ENCODE data around the gene INTS1.

Gene INTS1

GRCh38 chr7:1457059-1457948, 46.9 kb downstream of the INTS1 start:
- H3K9me3 ChIP-seq (ENCODE audit: control insufficient read depth, low read length): no peaks in the 10 kb centered on the region
- no peaks in the 10 kb centered on the region for H3K36me3 ChIP-seq (ENCODE audit: control insufficient read depth, insufficient read depth, low read length)
- no peaks in the 10 kb centered on the region for H3K27me3 ChIP-seq (replicated peaks; ENCODE audit: control insufficient read depth, insufficient read depth, low read length, poor library complexity, severe bottlenecking)
- no peak for DNase-seq
- H3K4me1 ChIP-seq (ENCODE audit: control insufficient read depth, insufficient read depth, low read length, poor library complexity, severe bottlenecking): peaks cover 18% of the 10 kb centered on the region
- no peak overlapping the region for H3K4me3 ChIP-seq (ENCODE audit: insufficient read depth, low read depth, low read length, poor library complexity, severe bottlenecking)
- H3K27ac ChIP-seq (ENCODE audit: insufficient read depth, low read length, poor library complexity, severe bottlenecking): no peak overlapping the region

GRCh38 chr7:1455955-1456354, 48.2 kb downstream of the INTS1 start:
- H3K4me3 ChIP-seq (ENCODE audit: insufficient read depth, low read depth, low read length, poor library complexity, severe bottlenecking): no peak overlapping the region
- peaks cover 18% of the 10 kb centered on the region for H3K4me1 ChIP-seq (ENCODE audit: control insufficient read depth, insufficient read depth, low read length, poor library complexity, severe bottlenecking)
- DNase-seq: no peak
- no peaks in the 10 kb centered on the region for H3K36me3 ChIP-seq (ENCODE audit: control insufficient read depth, insufficient read depth, low read length)
- no peaks in the 10 kb centered on the region for H3K9me3 ChIP-seq (ENCODE audit: control insufficient read depth, low read length)
- H3K27me3 ChIP-seq (replicated peaks; ENCODE audit: control insufficient read depth, insufficient read depth, low read length, poor library complexity, severe bottlenecking): no peaks in the 10 kb centered on the region
- H3K27ac ChIP-seq (ENCODE audit: insufficient read depth, low read length, poor library complexity, severe bottlenecking): no peak overlapping the region

GRCh38 chr7:1455241-1455939, 48.8 kb downstream of the INTS1 start:
- H3K27me3 ChIP-seq (replicated peaks; ENCODE audit: control insufficient read depth, insufficient read depth, low read length, poor library complexity, severe bottlenecking): no peaks in the 10 kb centered on the region
- no peak overlapping the region for H3K27ac ChIP-seq (ENCODE audit: insufficient read depth, low read length, poor library complexity, severe bottlenecking)
- H3K36me3 ChIP-seq (ENCODE audit: control insufficient read depth, insufficient read depth, low read length): no peaks in the 10 kb centered on the region
- peaks cover 18% of the 10 kb centered on the region for H3K4me1 ChIP-seq (ENCODE audit: control insufficient read depth, insufficient read depth, low read length, poor library complexity, severe bottlenecking)
- H3K4me3 ChIP-seq (ENCODE audit: insufficient read depth, low read depth, low read length, poor library complexity, severe bottlenecking): no peak overlapping the region
- no peaks in the 10 kb centered on the region for H3K9me3 ChIP-seq (ENCODE audit: control insufficient read depth, low read length)
- DNase-seq: no peak

- DNase-seq: no peak
- H3K9me3 ChIP-seq (ENCODE audit: control insufficient read depth, low read length): no peaks in the 10 kb centered on the region
- no peaks in the 10 kb centered on the region for H3K36me3 ChIP-seq (ENCODE audit: control insufficient read depth, insufficient read depth, low read length)
- no peaks in the 10 kb centered on the region for H3K27me3 ChIP-seq (replicated peaks; ENCODE audit: control insufficient read depth, insufficient read depth, low read length, poor library complexity, severe bottlenecking)
- H3K27ac ChIP-seq (ENCODE audit: insufficient read depth, low read length, poor library complexity, severe bottlenecking): no peak overlapping the region
- H3K4me3 ChIP-seq (ENCODE audit: insufficient read depth, low read depth, low read length, poor library complexity, severe bottlenecking): no peak overlapping the region
- H3K4me1 ChIP-seq (ENCODE audit: control insufficient read depth, insufficient read depth, low read length, poor library complexity, severe bottlenecking): peaks cover 11% of the 10 kb centered on the region
These were observed 49.6 kb downstream of the INTS1 start for GRCh38 chr7:1454542-1454941.

GRCh38 chr7:1452205-1452604, 52.0 kb downstream of the INTS1 start:
- no peak for DNase-seq
- no peaks in the 10 kb centered on the region for H3K9me3 ChIP-seq (ENCODE audit: control insufficient read depth, low read length)
- H3K4me3 ChIP-seq (ENCODE audit: insufficient read depth, low read depth, low read length, poor library complexity, severe bottlenecking): no peak overlapping the region
- H3K27ac ChIP-seq (ENCODE audit: insufficient read depth, low read length, poor library complexity, severe bottlenecking): no peak overlapping the region
- no peaks in the 10 kb centered on the region for H3K36me3 ChIP-seq (ENCODE audit: control insufficient read depth, insufficient read depth, low read length)
- no peaks in the 10 kb centered on the region for H3K27me3 ChIP-seq (replicated peaks; ENCODE audit: control insufficient read depth, insufficient read depth, low read length, poor library complexity, severe bottlenecking)
- H3K4me1 ChIP-seq (ENCODE audit: control insufficient read depth, insufficient read depth, low read length, poor library complexity, severe bottlenecking): no peaks in the 10 kb centered on the region

GRCh38 chr7:1450987-1451386, 53.2 kb downstream of the INTS1 start:
- no peaks in the 10 kb centered on the region for H3K36me3 ChIP-seq (ENCODE audit: control insufficient read depth, insufficient read depth, low read length)
- no peak overlapping the region for H3K4me3 ChIP-seq (ENCODE audit: insufficient read depth, low read depth, low read length, poor library complexity, severe bottlenecking)
- no peaks in the 10 kb centered on the region for H3K4me1 ChIP-seq (ENCODE audit: control insufficient read depth, insufficient read depth, low read length, poor library complexity, severe bottlenecking)
- no peak overlapping the region for H3K27ac ChIP-seq (ENCODE audit: insufficient read depth, low read length, poor library complexity, severe bottlenecking)
- no peaks in the 10 kb centered on the region for H3K9me3 ChIP-seq (ENCODE audit: control insufficient read depth, low read length)
- no peak for DNase-seq
- H3K27me3 ChIP-seq (replicated peaks; ENCODE audit: control insufficient read depth, insufficient read depth, low read length, poor library complexity, severe bottlenecking): no peaks in the 10 kb centered on the region

- no peaks in the 10 kb centered on the region for H3K9me3 ChIP-seq (ENCODE audit: control insufficient read depth, low read length)
- H3K27ac ChIP-seq (ENCODE audit: insufficient read depth, low read length, poor library complexity, severe bottlenecking): no peak overlapping the region
- no peak overlapping the region for H3K4me3 ChIP-seq (ENCODE audit: insufficient read depth, low read depth, low read length, poor library complexity, severe bottlenecking)
- H3K4me1 ChIP-seq (ENCODE audit: control insufficient read depth, insufficient read depth, low read length, poor library complexity, severe bottlenecking): no peaks in the 10 kb centered on the region
- no peaks in the 10 kb centered on the region for H3K36me3 ChIP-seq (ENCODE audit: control insufficient read depth, insufficient read depth, low read length)
- DNase-seq: no peak
- H3K27me3 ChIP-seq (replicated peaks; ENCODE audit: control insufficient read depth, insufficient read depth, low read length, poor library complexity, severe bottlenecking): no peaks in the 10 kb centered on the region
These were observed 53.8 kb downstream of the INTS1 start for GRCh38 chr7:1450431-1450830.

GRCh38 chr7:1449951-1450350, 54.2 kb downstream of the INTS1 start:
- no peaks in the 10 kb centered on the region for H3K36me3 ChIP-seq (ENCODE audit: control insufficient read depth, insufficient read depth, low read length)

GRCh38 chr7:1449501-1449900, 54.7 kb downstream of the INTS1 start:
- no peak overlapping the region for H3K27ac ChIP-seq (ENCODE audit: insufficient read depth, low read length, poor library complexity, severe bottlenecking)

More at GRCh38 chr7:1449951-1450350, 54.2 kb downstream of the INTS1 start:
- DNase-seq: no peak
- no peak overlapping the region for H3K4me3 ChIP-seq (ENCODE audit: insufficient read depth, low read depth, low read length, poor library complexity, severe bottlenecking)
- no peaks in the 10 kb centered on the region for H3K9me3 ChIP-seq (ENCODE audit: control insufficient read depth, low read length)
- H3K27ac ChIP-seq (ENCODE audit: insufficient read depth, low read length, poor library complexity, severe bottlenecking): no peak overlapping the region
- no peaks in the 10 kb centered on the region for H3K27me3 ChIP-seq (replicated peaks; ENCODE audit: control insufficient read depth, insufficient read depth, low read length, poor library complexity, severe bottlenecking)
- no peaks in the 10 kb centered on the region for H3K4me1 ChIP-seq (ENCODE audit: control insufficient read depth, insufficient read depth, low read length, poor library complexity, severe bottlenecking)

GRCh38 chr7:1448958-1449357, 55.2 kb downstream of the INTS1 start:
- DNase-seq: no peak
- Histone ChIP-seq H3K4me1 (ENCODE audit: control insufficient read depth, insufficient read depth, low read length, poor library complexity, severe bottlenecking) (no peaks in the 10 kb centered on the region), H3K27me3 (replicated peaks; ENCODE audit: control insufficient read depth, insufficient read depth, low read length, poor library complexity, severe bottlenecking) (no peaks in the 10 kb centered on the region), H3K4me3 (ENCODE audit: insufficient read depth, low read depth, low read length, poor library complexity, severe bottlenecking) (no peak overlapping the region), H3K36me3 (ENCODE audit: control insufficient read depth, insufficient read depth, low read length) (no peaks in the 10 kb centered on the region), H3K9me3 (ENCODE audit: control insufficient read depth, low read length) (no peaks in the 10 kb centered on the region), H3K27ac (ENCODE audit: insufficient read depth, low read length, poor library complexity, severe bottlenecking) (no peak overlapping the region)

More at GRCh38 chr7:1449501-1449900, 54.7 kb downstream of the INTS1 start:
- Histone ChIP-seq H3K4me3 (ENCODE audit: insufficient read depth, low read depth, low read length, poor library complexity, severe bottlenecking) (no peak overlapping the region), H3K27me3 (replicated peaks; ENCODE audit: control insufficient read depth, insufficient read depth, low read length, poor library complexity, severe bottlenecking) (no peaks in the 10 kb centered on the region), H3K4me1 (ENCODE audit: control insufficient read depth, insufficient read depth, low read length, poor library complexity, severe bottlenecking) (no peaks in the 10 kb centered on the region), H3K9me3 (ENCODE audit: control insufficient read depth, low read length) (no peaks in the 10 kb centered on the region), H3K36me3 (ENCODE audit: control insufficient read depth, insufficient read depth, low read length) (no peaks in the 10 kb centered on the region)
- DNase-seq: no peak
